CD4-positive, alpha-beta T cell treated with Interleukin-12 subunit alpha and Interleukin-12 subunit beta, for 1 hour (primary cell): ENCODE data around the gene TCTA.

ENCODE experiments used
- DNase-seq: peaks from one replicate; pipeline ENCODE4 v3.0.0-alpha.2; 2020

Gene TCTA

GRCh38 chr3:49410846-49411534 is 1.2 kb upstream of the TCTA start:
- no peak for DNase-seq

- DNase-seq = peak; percentile 67
Measured at GRCh38 chr3:49411535-49411967, 672 bp upstream of the TCTA start.

- DNase-seq = no peak
Measured at GRCh38 chr3:49412632-49413337, 562 bp downstream of the TCTA start.

GRCh38 chr3:49413338-49413734 is 1.1 kb downstream of the TCTA start:
- no peak for DNase-seq

GRCh38 chr3:49414753-49415152 is 2.5 kb downstream of the TCTA start:
- no peak for DNase-seq

GRCh38 chr3:49415931-49416601 is 3.8 kb downstream of the TCTA start:
- DNase-seq = peak; percentile 82

- DNase-seq = no peak
Measured at GRCh38 chr3:49416867-49417266, 4.6 kb downstream of the TCTA start.

- no peak for DNase-seq
Measured at GRCh38 chr3:49417516-49418120, 5.4 kb downstream of the TCTA start.

- no peak for DNase-seq
Measured at GRCh38 chr3:49421890-49422378, 9.7 kb downstream of the TCTA start.

- DNase-seq = no peak
Measured at GRCh38 chr3:49422379-49423248, 10.4 kb downstream of the TCTA start, which contains the start of gene AMT. Gene AMT (minus strand): TSS chr3:49422473. CDS start chr3:49422450, 23 bp downstream.

GRCh38 chr3:49424816-49425215 is 12.6 kb downstream of the TCTA start:
- DNase-seq = no peak

- DNase-seq = no peak
Measured at GRCh38 chr3:49427586-49427985, 15.4 kb downstream of the TCTA start.

GRCh38 chr3:49428752-49429080 is 16.5 kb downstream of the TCTA start:
- no peak for DNase-seq

GRCh38 chr3:49434731-49435130 is 22.5 kb downstream of the TCTA start:
- DNase-seq = no peak

GRCh38 chr3:49445391-49445790 is 33.2 kb downstream of the TCTA start:
- no peak for DNase-seq

GRCh38 chr3:49453621-49454020 is 41.4 kb downstream of the TCTA start:
- DNase-seq = no peak

GRCh38 chr3:49454458-49454857 is 42.2 kb downstream of the TCTA start:
- DNase-seq = no peak

- no peak for DNase-seq
Measured at GRCh38 chr3:49454898-49455681, 42.9 kb downstream of the TCTA start.

- DNase-seq = no peak
Measured at GRCh38 chr3:49456466-49456865, 44.2 kb downstream of the TCTA start.

- DNase-seq = no peak
Measured at GRCh38 chr3:49460188-49460890, 48.1 kb downstream of the TCTA start.

- no peak for DNase-seq
Measured at GRCh38 chr3:49460956-49461355, 48.7 kb downstream of the TCTA start.
